NB4 (cell line): Measurements from ENCODE around the gene SLC38A10.

Experiments used
- DNase-seq: peaks from one replicate; pipeline ENCODE4 v3.0.0; 2010; ENCODE audit warnings: low read depth
- H3K4me3 ChIP-seq: one replicate; pipeline ENCODE4 v1.5.1; 2011; ENCODE audit warnings: mild to moderate bottlenecking, low read depth, low read length, moderate library complexity
- CTCF ChIP-seq: IDR thresholded peaks from one replicate; pipeline ENCODE4 v1.5.1; 2012; ENCODE audit warnings: low read depth, low read length
- MAX ChIP-seq: IDR thresholded peaks from 2 replicates; pipeline ENCODE4 v1.6.1; 2011; ENCODE audit warnings: low read depth, low read length
- MYC ChIP-seq: IDR thresholded peaks from 2 replicates; pipeline ENCODE4 v1.6.1; 2011; ENCODE audit warnings: low read depth, low read length
- POLR2A ChIP-seq: IDR thresholded peaks from 2 replicates; pipeline ENCODE4 v1.6.1; 2011; ENCODE audit warnings: mild to moderate bottlenecking; ENCODE audit not compliant: insufficient read length; ENCODE audit errors: extremely low read depth

The SLC38A10 gene

GRCh38 chr17:81315885-81316391 is 20.8 kb upstream of the SLC38A10 start:
- no peak for TF ChIP-seq MYC
- TF ChIP-seq POLR2A: no peak
- no peak for TF ChIP-seq CTCF
- TF ChIP-seq MAX: no peak
- DNase-seq: no peak

GRCh38 chr17:81315129-81315884 is 20.2 kb upstream of the SLC38A10 start:
- no peak for TF ChIP-seq CTCF
- no peak for TF ChIP-seq MYC
- no peak for TF ChIP-seq POLR2A
- TF ChIP-seq MAX: no peak
- H3K4me3 ChIP-seq: no peak overlapping the region
- DNase-seq: no peak

More at GRCh38 chr17:81315885-81316391, 20.8 kb upstream of the SLC38A10 start:
- H3K4me3 ChIP-seq: no peak overlapping the region

GRCh38 chr17:81314398-81315081 is 19.4 kb upstream of the SLC38A10 start:
- TF ChIP-seq MYC (no peak), CTCF (no peak), POLR2A (no peak), MAX (no peak)
- H3K4me3 ChIP-seq: no peak overlapping the region
- DNase-seq: no peak

- H3K4me3 ChIP-seq: no peak overlapping the region
- DNase-seq: no peak
- no peak for TF ChIP-seq MAX
- no peak for TF ChIP-seq MYC
- TF ChIP-seq CTCF: no peak
- no peak for TF ChIP-seq POLR2A
These were observed 18.8 kb upstream of the SLC38A10 start for GRCh38 chr17:81313776-81314397.

- peak; percentile 32 for DNase-seq
- no peak for TF ChIP-seq MAX
- TF ChIP-seq MYC: no peak
- TF ChIP-seq POLR2A: no peak
- TF ChIP-seq CTCF: no peak
These were observed 17.7 kb upstream of the SLC38A10 start for GRCh38 chr17:81312624-81313325.

More at GRCh38 chr17:81312624-81313325, 17.7 kb upstream of the SLC38A10 start:
- no peak overlapping the region for H3K4me3 ChIP-seq
